Muscle layer of duodenum (tissue), 2 donors: Measurements from ENCODE around the gene NFS1.

Experiments used
- H3K27ac ChIP-seq: one replicate; pipeline ENCODE4 v1.7.0; 2013; ENCODE audit warnings: mild to moderate bottlenecking, low read length
- H3K27me3 ChIP-seq: one replicate; pipeline ENCODE4 v1.7.0; 2013; ENCODE audit warnings: low read depth, mild to moderate bottlenecking, control low read depth, low read length
- H3K36me3 ChIP-seq, 2 donors: one replicate each; pipeline ENCODE4 v1.7.0; 2013; ENCODE audit warnings: low read length in 2 of 2, control low read depth in 1 of 2, mild to moderate bottlenecking in 1 of 2; ENCODE audit not compliant: insufficient read depth in 2 of 2, control insufficient read depth in 1 of 2
- H3K4me1 ChIP-seq, 2 donors: one replicate each; pipeline ENCODE4 v1.7.0; 2013; ENCODE audit warnings: low read length in 2 of 2, mild to moderate bottlenecking in 2 of 2, control low read depth in 1 of 2, moderate library complexity in 1 of 2; ENCODE audit not compliant: insufficient read depth in 2 of 2, control insufficient read depth in 1 of 2
- H3K4me3 ChIP-seq, 2 donors: one replicate each; pipeline ENCODE4 v1.7.0; 2013; ENCODE audit warnings: low read length in 2 of 2, low read depth in 1 of 2, mild to moderate bottlenecking in 1 of 2
- H3K9me3 ChIP-seq, 2 donors: one replicate each; pipeline ENCODE4 v1.7.0; 2013; ENCODE audit warnings: low read length in 2 of 2, control low read depth in 1 of 2, mild to moderate bottlenecking in 1 of 2; ENCODE audit not compliant: control insufficient read depth in 1 of 2
- donor health status: healthy.

NFS1 gene

GRCh38 chr20:35663516-35664465, 35.4 kb downstream of the NFS1 start:
- no peaks in the 10 kb centered on the region for H3K27me3 ChIP-seq
- peak overlapping the region; percentile 99 for H3K27ac ChIP-seq
- peak overlapping the region; percentile 74 to 96 for H3K4me3 ChIP-seq
- H3K9me3 ChIP-seq: no peaks in the 10 kb centered on the region
- H3K36me3 ChIP-seq: peaks cover 5 to 13% of the 10 kb centered on the region in 2 donors
- peaks cover 11 to 36% of the 10 kb centered on the region in 2 donors for H3K4me1 ChIP-seq

- Histone ChIP-seq H3K27ac (no peak overlapping the region), H3K27me3 (no peaks in the 10 kb centered on the region), H3K4me3 (peak overlapping the region; percentile 74 to 96), H3K36me3 (peaks cover 0 to 8% of the 10 kb centered on the region in 2 donors), H3K9me3 (no peaks in the 10 kb centered on the region), H3K4me1 (peaks cover 11 to 44% of the 10 kb centered on the region in 2 donors)
These were observed 36.6 kb downstream of the NFS1 start for GRCh38 chr20:35662551-35662950.

- Histone ChIP-seq H3K4me3 (peak overlapping the region; percentile 74 to 96), H3K27ac (no peak overlapping the region), H3K9me3 (no peaks in the 10 kb centered on the region), H3K27me3 (no peaks in the 10 kb centered on the region), H3K36me3 (peaks cover 0 to 8% of the 10 kb centered on the region in 2 donors), H3K4me1 (peaks cover 17 to 49% of the 10 kb centered on the region in 2 donors)
These were observed 37.2 kb downstream of the NFS1 start for GRCh38 chr20:35661908-35662307.

GRCh38 chr20:35661053-35661452, 38.1 kb downstream of the NFS1 start:
- no peaks in the 10 kb centered on the region for H3K9me3 ChIP-seq
- H3K4me1 ChIP-seq: peaks cover 17 to 49% of the 10 kb centered on the region in 2 donors
- H3K27ac ChIP-seq: no peak overlapping the region
- H3K36me3 ChIP-seq: peaks cover 0 to 8% of the 10 kb centered on the region in 2 donors
- H3K4me3 ChIP-seq: peak overlapping the region in 1 of 2 donors; percentile 74
- no peaks in the 10 kb centered on the region for H3K27me3 ChIP-seq

- H3K36me3 ChIP-seq: peaks cover 2 to 8% of the 10 kb centered on the region in 2 donors
- H3K4me1 ChIP-seq: peaks cover 17 to 49% of the 10 kb centered on the region in 2 donors
- H3K9me3 ChIP-seq: no peaks in the 10 kb centered on the region
- no peak overlapping the region for H3K27ac ChIP-seq
- peak overlapping the region in 1 of 2 donors; percentile 74 for H3K4me3 ChIP-seq
- H3K27me3 ChIP-seq: no peaks in the 10 kb centered on the region
These were observed 38.8 kb downstream of the NFS1 start for GRCh38 chr20:35660122-35660937.

- Histone ChIP-seq H3K4me1 (peaks cover 11 to 44% of the 10 kb centered on the region in 2 donors), H3K36me3 (peaks cover 24 to 30% of the 10 kb centered on the region in 2 donors), H3K4me3 (no peak overlapping the region), H3K9me3 (no peaks in the 10 kb centered on the region), H3K27me3 (no peaks in the 10 kb centered on the region), H3K27ac (no peak overlapping the region)
These were observed 41.9 kb downstream of the NFS1 start for GRCh38 chr20:35657271-35657670.

- no peaks in the 10 kb centered on the region for H3K27me3 ChIP-seq
- H3K4me1 ChIP-seq: peaks cover 7 to 33% of the 10 kb centered on the region in 2 donors
- no peaks in the 10 kb centered on the region for H3K9me3 ChIP-seq
- no peak overlapping the region for H3K27ac ChIP-seq
- H3K36me3 ChIP-seq: peaks cover 24 to 33% of the 10 kb centered on the region in 2 donors
- H3K4me3 ChIP-seq: no peak overlapping the region
These were observed 44.7 kb downstream of the NFS1 start for GRCh38 chr20:35654415-35654814.

GRCh38 chr20:35653893-35654292, 45.3 kb downstream of the NFS1 start:
- H3K27me3 ChIP-seq: no peaks in the 10 kb centered on the region
- peaks cover 24 to 33% of the 10 kb centered on the region in 2 donors for H3K36me3 ChIP-seq
- H3K4me3 ChIP-seq: no peak overlapping the region
- peaks cover 11 to 38% of the 10 kb centered on the region in 2 donors for H3K4me1 ChIP-seq
- no peaks in the 10 kb centered on the region for H3K9me3 ChIP-seq
- no peak overlapping the region for H3K27ac ChIP-seq

- no peaks in the 10 kb centered on the region for H3K9me3 ChIP-seq
- H3K27me3 ChIP-seq: no peaks in the 10 kb centered on the region
- no peak overlapping the region for H3K27ac ChIP-seq
- H3K36me3 ChIP-seq: peaks cover 24 to 33% of the 10 kb centered on the region in 2 donors
- H3K4me1 ChIP-seq: peaks cover 16 to 41% of the 10 kb centered on the region in 2 donors
- no peak overlapping the region for H3K4me3 ChIP-seq
These were observed 45.8 kb downstream of the NFS1 start for GRCh38 chr20:35653430-35653734.

- Histone ChIP-seq H3K9me3 (no peaks in the 10 kb centered on the region), H3K27me3 (no peaks in the 10 kb centered on the region), H3K4me3 (no peak overlapping the region), H3K36me3 (peaks cover 24 to 33% of the 10 kb centered on the region in 2 donors), H3K4me1 (peaks cover 16 to 43% of the 10 kb centered on the region in 2 donors), H3K27ac (no peak overlapping the region)
These were observed 46.3 kb downstream of the NFS1 start for GRCh38 chr20:35652641-35653429.
